RKO (cell line): ENCODE data around the gene TRIM6.
A peak's percentile ranks its signal among the peaks of the same experiment; 100 is the strongest.
"Not testable (repeated sequence)": the region's sequence is repeated elsewhere in the genome, so short reads cannot be mapped to it uniquely, and the experiment has no call there.

Source experiments
- DNase-seq: peaks from one replicate; pipeline ENCODE4 v3.0.0-alpha.2; 2016; ENCODE audit warnings: low spot score

The TRIM6 gene

GRCh38 chr11:5596607-5597201 lies at the start of gene TRIM6:
Gene TRIM6, plus strand, starts transcription at chr11:5596637. Its CDS starts 261 bp downstream, at chr11:5596898.
- no peak for DNase-seq

- no peak for DNase-seq
Observed at GRCh38 chr11:5547982-5548381, 48.5 kb upstream of the TRIM6 start.

- no peak for DNase-seq
Observed at GRCh38 chr11:5548440-5548839, 48.0 kb upstream of the TRIM6 start, which contains the start of gene OR52H1. Gene OR52H1, minus strand, starts transcription at chr11:5548540. Its CDS starts 3,035 bp downstream, at chr11:5545505.

GRCh38 chr11:5550440-5551095 lies 45.9 kb upstream of the TRIM6 start:
- peak; percentile 86 for DNase-seq

- peak; percentile 52 for DNase-seq
Observed at GRCh38 chr11:5553343-5553742, 43.1 kb upstream of the TRIM6 start.

- no peak for DNase-seq
Observed at GRCh38 chr11:5556596-5557188, 39.7 kb upstream of the TRIM6 start.

- DNase-seq = no peak
Observed at GRCh38 chr11:5557751-5558150, 38.7 kb upstream of the TRIM6 start.

GRCh38 chr11:5564259-5565019 lies 32.0 kb upstream of the TRIM6 start:
- peak; percentile 47 for DNase-seq

GRCh38 chr11:5574654-5575053 lies 21.8 kb upstream of the TRIM6 start:
- DNase-seq = no peak

- DNase-seq = no peak
Observed at GRCh38 chr11:5575152-5575551, 21.3 kb upstream of the TRIM6 start.

- DNase-seq = no peak
Observed at GRCh38 chr11:5577101-5577500, 19.3 kb upstream of the TRIM6 start.

GRCh38 chr11:5580577-5580976 lies 15.9 kb upstream of the TRIM6 start, which contains the start of gene OR52B6:
Gene OR52B6, plus strand, starts transcription at chr11:5580877. Its CDS starts 0 bp downstream, at chr11:5580877.
- DNase-seq = no peak

GRCh38 chr11:5581014-5581413 lies 15.4 kb upstream of the TRIM6 start:
- no peak for DNase-seq

GRCh38 chr11:5584458-5584857 lies 12.0 kb upstream of the TRIM6 start:
- DNase-seq = not testable (repeated sequence)

GRCh38 chr11:5589906-5590305 lies 6.5 kb upstream of the TRIM6 start:
- not testable (repeated sequence) for DNase-seq

GRCh38 chr11:5591613-5592012 lies 4.8 kb upstream of the TRIM6 start:
- DNase-seq = no peak

GRCh38 chr11:5592615-5593014 lies 3.8 kb upstream of the TRIM6 start:
- no peak for DNase-seq

GRCh38 chr11:5593146-5593545 lies 3.3 kb upstream of the TRIM6 start:
- no peak for DNase-seq

- no peak for DNase-seq
Observed at GRCh38 chr11:5597953-5598352, 1.5 kb downstream of the TRIM6 start.

GRCh38 chr11:5600374-5600851 lies 4.0 kb downstream of the TRIM6 start:
- DNase-seq = peak; percentile 87

- DNase-seq = not testable (repeated sequence)
Observed at GRCh38 chr11:5602791-5603190, 6.4 kb downstream of the TRIM6 start.

GRCh38 chr11:5603326-5603725 lies 6.9 kb downstream of the TRIM6 start:
- no peak for DNase-seq
